HG02623 (cell line): ENCODE data around the gene SMYD3.

Source experiments
- ATAC-seq: cut with Tn5 transposase; IDR thresholded peaks from one replicate; pipeline ENCODE4 v1.9.1; 2021; ENCODE audit warnings: moderate library complexity; ENCODE audit not compliant: unreplicated experiment

The SMYD3 gene

GRCh38 chr1:246187834-246188372, 319.2 kb downstream of the SMYD3 start:
- no peak for ATAC-seq

GRCh38 chr1:246184503-246184902, 322.6 kb downstream of the SMYD3 start:
- no peak for ATAC-seq

- no peak for ATAC-seq
These were observed 324.8 kb downstream of the SMYD3 start for GRCh38 chr1:246182149-246182851.

GRCh38 chr1:246181241-246181640, 325.8 kb downstream of the SMYD3 start:
- no peak for ATAC-seq

- ATAC-seq = no peak
These were observed 327.7 kb downstream of the SMYD3 start for GRCh38 chr1:246179401-246179800.

DNA sequence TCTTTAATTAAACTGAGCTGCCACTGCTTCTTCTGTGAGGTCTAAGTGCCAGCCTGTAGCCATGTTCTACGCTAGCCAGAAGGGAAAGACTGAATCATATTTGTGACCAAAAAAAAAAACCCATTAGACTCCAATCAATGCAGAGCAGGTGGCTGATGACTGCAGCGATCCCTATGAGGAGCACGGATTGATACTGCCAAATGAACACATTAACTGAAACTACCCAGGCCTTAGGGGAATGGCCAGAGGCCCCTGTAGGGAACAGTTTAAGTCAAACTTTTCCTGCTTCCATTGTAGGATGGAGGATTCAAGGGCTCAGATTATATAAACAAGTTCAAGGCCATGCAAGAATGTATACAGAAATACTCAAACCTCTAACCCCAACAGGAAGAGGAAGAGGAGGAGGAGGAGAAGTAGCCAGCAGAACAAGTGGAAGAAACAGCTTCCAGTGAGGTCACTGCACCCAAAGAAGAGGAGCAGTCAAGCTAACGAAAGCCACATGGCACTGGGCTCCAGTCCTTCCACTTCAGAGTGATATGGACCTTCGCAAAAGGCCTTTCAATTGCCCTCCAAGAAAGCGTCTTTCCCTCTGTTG, 328.3 kb downstream of the SMYD3 start:
- ATAC-seq = no peak

DNA sequence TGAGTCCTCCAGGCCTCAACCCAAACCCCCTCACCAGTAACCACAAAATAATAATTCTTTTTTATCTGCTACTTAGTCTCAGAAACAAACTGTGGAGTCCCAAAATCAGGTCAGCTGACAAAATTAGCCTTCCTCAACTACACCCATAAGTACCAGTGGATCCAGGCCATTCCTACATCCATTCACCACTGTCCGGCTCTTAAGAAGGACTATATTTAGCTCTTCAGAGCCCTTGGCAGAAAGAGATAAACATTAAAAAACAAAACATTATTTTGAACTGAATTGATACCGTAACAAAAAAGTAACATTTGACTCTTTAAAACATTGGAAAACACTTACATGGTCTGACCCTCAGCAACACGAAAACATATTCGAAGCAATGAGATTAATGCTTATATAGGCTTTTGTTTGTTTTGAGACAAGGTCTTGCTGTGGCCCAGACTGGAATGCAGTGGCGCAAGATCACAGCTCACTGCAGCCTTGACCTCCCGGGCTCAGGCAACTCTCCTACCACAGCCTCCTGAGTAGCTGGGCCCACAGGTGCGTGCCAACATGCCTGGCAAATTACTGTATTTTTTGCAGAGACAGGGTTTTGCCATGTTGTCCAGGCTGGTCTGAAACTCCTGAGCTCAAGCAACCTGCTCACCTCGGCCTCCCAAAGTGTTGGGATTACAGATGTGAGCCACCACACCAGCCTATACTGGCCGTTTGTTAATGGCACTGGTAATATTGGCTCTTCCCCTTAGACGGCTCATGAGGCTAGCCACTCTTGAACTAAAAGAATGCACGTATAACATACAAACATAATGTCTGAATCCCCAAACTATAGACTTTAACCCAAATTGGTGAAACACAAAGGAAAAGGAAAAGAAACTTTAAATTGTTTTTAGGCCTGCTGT, 330.7 kb downstream of the SMYD3 start:
- ATAC-seq = no peak

DNA sequence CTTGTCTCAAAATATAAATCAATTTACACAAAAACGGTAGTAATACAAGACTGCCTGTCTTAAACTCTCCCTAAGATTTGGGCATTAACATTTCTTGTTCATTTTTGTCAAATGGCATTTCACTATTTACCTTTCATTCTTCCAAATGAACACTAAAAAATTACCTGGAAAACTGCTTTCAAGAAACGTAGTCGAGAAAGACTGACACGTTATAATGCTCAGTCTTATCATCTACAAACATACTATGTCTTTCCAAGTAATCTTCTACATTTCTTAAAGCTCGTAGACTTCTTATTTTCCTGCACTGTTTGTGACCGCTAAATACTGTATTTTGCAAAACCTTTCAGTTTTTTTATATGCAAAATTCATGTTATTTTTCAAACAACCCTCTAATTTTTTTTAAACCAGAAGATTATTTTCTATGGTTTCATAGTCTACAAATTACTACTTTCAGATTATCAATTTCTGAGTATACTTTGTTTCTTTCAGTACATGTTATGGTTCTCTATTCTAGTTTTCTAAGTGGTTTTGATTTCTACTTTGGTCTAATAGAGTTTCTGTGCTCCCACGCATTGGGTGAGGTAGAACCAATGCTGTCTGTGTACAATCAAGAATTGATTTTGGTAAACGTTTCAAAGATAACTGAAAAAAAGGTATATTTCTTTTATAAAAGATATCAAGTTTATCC, 336.4 kb downstream of the SMYD3 start:
- peak; percentile 82 for ATAC-seq

DNA sequence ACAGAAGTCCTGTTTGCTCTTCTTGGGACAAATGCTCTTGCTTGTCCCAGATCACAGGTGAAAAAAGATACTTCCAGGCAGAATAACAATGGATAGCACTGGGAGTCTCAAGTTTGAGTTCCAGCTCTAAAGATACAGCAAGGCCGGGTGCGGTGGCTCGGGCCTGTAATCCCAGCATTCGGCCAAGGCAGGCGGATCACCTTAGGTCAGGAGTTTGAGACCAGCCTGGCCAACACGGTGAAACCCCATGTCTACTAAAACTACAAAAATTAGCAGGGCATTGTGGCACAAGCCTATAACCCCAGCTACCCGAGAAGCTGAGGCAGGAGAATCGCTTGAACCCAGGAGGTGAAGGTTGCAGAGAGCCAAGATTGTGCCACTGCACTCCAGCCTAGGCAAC, 337.6 kb downstream of the SMYD3 start:
- ATAC-seq = no peak

DNA sequence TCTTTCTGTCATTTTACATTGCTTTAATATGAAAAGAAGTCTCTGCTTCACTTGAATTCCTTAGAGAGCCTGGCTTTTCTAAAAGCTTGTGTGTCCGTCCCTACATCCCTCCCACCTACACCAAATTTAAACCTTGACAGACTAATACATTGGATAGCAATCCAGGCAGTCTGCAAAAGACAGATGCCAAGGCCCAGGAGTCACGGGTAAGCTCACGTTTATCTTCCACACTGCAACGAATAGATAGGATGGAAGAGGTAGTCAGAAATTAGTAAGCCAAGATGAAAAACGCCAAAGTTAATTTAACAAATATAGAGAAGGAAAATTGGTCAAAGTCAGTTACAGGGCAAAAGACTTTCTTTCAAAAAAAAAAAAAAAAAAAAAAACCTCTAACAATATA, 338.1 kb downstream of the SMYD3 start:
- ATAC-seq = no peak

DNA sequence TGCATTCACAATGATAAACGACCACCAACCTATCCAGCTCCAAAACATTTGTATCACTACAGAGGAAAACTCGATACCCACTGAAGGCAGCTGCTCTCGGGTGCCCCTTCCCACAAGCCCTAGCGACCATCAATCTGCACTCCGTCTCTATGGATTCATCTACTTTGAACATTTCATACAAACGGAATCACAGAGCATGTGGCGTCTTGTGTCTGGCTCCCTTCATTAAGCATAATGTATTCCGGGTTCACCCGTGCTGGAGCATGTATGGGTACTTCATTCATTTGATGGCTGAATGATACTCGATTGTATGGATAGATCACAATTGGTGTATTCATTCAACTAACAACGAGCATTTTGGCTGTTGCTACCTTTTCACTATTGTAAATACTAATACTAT, 340.2 kb downstream of the SMYD3 start:
- no peak for ATAC-seq

DNA sequence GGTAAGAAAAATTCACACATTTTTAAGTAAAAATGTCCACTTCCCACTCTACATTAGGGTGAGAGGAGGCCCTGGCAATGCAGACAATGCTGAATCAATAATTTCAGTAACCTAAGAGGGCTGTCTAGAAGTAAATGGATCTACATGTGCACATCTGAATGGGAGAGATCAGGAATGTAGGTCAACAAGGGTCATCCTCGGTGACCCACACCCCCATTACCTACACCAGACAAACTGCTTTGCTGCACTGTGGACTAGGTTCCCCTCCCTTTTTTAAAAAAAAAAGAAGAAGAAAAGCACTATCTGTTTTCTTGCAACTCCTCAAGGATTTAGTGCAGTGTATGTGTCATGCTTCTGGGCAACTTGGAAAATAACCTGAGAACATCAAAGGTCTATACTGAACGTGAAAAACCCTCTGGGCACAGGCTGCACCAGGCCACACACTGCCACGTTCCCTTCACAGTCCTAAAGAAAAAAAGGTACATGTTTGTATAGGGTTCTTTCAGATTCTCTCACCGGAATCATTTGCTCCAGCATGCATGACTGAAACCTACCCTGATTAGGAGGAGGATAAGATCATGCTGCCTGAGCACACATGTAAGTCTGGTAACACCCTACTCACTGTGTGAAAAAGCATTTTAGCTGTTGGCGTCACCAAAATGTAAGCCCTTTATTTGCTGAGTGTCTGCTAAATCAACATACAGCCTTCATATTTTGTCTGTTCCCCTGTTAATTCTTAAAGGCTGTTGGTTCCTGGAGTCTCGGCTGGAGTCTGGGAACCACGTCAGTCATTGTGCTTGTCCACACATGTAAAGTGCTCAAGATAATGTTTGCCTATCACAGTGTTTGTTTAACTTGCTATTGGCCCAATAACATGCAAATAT, 341.0 kb downstream of the SMYD3 start:
- ATAC-seq = no peak

DNA sequence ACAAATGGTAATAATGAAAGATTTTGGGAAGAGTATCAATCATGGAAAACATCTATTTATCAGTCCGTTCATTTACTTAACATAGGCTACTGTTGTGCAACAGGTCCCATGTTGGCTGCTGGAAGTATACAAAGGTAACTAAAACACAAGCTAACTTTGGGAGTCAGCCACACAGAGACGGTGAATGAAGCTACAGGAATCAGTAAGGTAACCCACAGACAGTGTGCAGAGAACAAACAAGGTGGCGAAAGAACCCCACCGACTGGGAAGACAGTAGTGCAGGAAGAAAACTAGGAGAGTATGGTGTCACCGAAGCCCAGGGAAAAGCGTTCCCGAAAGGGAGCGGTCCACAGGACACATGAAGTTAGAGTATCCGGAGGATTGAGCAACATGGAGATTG, 342.3 kb downstream of the SMYD3 start:
- ATAC-seq = no peak

GRCh38 chr1:246162560-246162959, 344.5 kb downstream of the SMYD3 start:
- ATAC-seq = no peak

DNA sequence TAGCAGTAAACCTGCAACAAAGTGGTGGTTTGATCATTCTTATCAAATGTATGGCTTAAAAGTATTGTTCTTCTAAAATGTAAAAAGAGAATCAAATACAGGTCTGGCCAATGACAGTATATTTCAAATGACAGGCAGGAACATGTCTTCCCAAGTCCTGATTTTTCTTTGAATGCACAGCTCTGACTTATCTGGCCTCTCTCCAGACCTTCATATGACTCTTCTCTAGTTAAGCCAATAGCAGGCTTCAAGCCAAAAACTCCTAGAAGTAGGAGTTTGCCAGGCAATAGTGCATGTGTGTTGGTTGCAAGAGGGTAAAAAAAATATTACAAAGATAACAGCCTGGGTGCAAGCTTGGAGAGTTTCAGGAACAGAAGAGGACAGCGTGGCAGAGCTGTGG, 345.5 kb downstream of the SMYD3 start:
- ATAC-seq = no peak

DNA sequence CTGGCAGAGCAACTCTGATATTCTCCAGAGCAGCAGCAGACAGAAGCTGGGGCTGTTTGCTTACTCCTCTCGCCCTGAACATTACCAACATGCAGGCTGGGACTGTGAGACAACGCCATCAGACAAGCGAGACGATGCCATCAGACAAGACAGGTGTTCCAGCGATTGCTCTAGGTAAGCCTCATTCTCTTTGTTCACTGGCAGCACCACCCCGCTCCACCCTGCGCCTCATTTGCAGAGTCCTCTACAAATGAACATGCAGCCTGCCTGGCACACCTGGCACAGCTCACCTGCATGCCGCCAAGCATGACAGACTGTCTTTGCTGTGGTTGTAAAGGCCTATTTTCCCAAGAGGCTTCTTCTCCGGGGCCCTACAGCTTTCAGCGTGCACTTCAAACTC, 346.2 kb downstream of the SMYD3 start:
- ATAC-seq = no peak

- ATAC-seq = no peak
These were observed 346.7 kb downstream of the SMYD3 start for GRCh38 chr1:246160374-246160773.

DNA sequence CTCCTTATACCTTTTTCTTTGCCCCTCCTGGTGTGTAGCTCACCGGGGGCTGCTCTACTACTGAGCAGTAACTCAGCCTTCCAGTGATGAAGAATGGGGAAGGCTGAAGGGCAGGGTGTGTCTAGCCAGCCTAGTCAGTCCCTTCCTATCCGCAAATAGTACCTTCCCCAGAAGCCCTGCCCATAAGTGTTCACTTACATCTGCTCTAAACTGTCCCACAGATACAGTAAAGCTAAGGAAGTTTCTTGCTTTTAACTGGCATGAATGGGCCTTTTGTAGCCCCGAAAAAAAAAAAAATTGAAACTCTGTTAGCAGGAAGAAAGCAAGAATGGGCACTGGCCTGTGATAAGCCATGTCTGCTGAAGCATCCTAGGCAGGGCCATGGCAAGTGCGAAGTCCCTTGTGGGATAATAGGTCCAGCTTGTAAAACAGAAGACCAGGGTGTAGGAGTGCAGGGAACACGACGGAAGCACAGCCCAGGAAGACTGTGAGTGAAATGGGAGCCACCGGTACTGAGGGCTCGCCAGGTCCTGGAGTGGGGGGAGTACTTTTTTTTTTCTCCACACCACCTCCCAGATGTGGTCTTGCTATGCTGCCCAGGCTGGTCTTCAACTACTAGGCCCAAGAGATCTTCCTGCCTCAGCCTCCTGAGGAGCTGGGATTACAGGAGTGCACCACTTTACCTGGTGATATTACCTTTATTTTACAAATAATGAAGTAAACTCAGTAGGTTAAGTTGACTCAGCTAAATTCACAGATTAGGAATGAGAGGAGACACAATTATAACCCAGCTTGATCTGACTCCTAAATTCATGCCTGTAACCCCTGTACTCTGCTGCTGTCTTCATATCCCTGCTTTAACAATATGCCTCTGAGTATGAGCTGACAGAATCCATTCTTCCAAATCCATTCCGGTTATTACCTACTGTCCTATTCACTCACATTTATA, 347.5 kb downstream of the SMYD3 start:
- ATAC-seq = no peak

GRCh38 chr1:246158131-246158530, 348.9 kb downstream of the SMYD3 start:
- no peak for ATAC-seq
